Stimulated activated CD4-positive, alpha-beta T cell treated with anti-CD3 and anti-CD28 coated beads, Interleukin-1b, Interleukin-23, amount 100 ng/mL, for 1 hour (primary cell): ENCODE results near the gene RNASEL.
A peak's percentile ranks its signal among the peaks of the same experiment; 100 is the strongest.
"Not testable (repeated sequence)": the region's sequence is repeated elsewhere in the genome, so short reads cannot be mapped to it uniquely, and the experiment has no call there.

Experiments used
- DNase-seq, 2 donors: peaks; one replicate each; pipeline ENCODE4 v3.0.0-alpha.2; 2020; ENCODE audit warnings: low read depth in 2 of 2

RNASEL gene, protein sequence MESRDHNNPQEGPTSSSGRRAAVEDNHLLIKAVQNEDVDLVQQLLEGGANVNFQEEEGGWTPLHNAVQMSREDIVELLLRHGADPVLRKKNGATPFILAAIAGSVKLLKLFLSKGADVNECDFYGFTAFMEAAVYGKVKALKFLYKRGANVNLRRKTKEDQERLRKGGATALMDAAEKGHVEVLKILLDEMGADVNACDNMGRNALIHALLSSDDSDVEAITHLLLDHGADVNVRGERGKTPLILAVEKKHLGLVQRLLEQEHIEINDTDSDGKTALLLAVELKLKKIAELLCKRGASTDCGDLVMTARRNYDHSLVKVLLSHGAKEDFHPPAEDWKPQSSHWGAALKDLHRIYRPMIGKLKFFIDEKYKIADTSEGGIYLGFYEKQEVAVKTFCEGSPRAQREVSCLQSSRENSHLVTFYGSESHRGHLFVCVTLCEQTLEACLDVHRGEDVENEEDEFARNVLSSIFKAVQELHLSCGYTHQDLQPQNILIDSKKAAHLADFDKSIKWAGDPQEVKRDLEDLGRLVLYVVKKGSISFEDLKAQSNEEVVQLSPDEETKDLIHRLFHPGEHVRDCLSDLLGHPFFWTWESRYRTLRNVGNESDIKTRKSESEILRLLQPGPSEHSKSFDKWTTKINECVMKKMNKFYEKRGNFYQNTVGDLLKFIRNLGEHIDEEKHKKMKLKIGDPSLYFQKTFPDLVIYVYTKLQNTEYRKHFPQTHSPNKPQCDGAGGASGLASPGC

DNA sequence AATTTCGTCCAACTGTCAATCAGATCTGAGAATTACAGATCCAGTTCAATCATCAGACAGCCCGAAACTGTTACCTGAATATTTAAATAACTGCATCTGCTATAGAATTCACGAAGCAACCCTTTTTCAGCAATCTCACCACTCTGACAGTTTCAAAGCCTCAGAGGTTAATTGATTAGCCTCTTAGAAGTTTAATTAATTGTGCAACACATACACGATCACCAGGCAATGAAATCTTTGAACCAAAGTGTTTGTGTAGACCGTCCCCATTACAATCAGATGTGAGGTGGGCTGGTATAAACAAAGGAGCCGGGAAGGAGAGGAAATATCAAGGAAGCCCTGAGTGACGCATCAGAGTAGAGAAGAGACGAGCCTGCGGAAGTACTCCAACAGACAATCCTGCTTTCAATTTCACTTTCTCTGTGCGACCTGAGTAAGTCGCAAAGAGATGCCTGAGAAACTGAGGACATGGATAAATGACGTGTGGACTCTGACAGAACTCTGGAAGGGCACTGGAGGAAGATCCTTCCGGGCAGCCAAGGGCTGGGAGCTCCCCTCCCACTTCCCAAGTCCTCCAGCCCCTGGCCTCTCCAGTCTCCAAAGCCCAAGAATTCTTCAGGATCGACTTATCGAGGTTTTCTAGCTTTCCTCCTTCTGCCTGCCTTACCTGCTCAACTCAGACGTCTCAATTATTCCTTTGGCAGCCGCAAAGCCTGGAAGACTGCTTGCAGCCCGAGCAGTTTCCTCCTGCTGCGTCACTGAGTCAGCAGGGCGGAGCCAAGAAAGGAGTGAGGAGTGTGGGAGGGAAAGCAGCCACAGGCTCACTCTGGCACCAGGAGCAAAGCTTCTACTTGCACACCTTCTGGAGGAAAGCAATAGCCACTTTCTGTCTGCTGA is at the start of gene RNASEL:
Gene RNASEL, minus strand, starts transcription at position 757 of the 897 bp plus-strand sequence. CDS start 2,450 bp downstream, outside the sequence.
- no peak for DNase-seq

GRCh38 chr1:182637769-182638168 is 48.7 kb upstream of the RNASEL start:
- DNase-seq, result no peak

DNA sequence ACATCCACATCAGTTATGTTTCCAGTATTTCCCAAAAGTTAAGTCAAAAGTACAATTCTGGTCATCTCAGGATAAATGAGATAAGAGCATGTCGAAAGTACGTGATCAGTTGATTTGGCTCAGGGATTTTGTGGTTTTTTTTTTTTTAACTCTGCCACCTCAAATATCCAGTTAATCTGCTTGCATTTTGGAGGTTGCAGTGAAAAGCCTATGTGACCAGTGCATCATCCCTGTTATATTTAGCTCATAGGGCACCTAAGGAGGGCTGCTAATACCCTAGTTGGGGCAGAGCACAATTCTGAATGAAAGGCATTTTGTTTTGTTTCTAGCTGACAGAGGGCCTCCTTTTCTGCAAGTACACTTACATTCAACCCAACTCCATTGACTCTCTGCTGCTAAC is 46.8 kb upstream of the RNASEL start:
- no peak for DNase-seq

GRCh38 chr1:182634306-182635072 is 45.4 kb upstream of the RNASEL start:
- no peak for DNase-seq

DNA sequence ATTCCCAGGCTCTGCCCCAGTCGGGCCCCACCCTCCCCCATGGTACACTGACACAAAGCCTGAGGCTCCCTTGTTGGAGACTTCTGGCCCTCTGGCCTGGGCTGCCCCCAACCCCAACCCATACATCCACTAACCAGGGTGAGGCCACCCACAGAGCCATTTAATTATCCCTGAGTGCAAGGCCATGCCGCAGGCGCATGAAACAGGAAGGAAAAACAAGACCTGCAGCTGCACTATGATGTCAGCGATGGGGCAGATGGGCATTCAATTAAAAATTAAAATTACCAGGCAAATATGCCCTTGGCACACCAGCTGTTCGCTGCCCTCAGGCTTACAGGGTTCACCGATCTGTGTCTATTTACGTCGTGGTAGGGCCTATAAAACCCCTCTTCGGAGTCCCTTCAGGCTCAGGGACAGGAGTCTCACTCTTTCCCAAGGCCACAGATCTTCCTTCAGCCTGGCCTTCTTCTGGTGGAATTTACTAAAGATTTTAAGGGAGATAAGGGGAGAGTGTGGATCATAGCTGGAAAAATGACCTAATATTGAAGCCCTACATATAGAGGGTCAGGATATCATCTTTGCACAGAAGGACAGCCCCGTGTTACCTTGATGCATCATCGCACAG is 44.7 kb upstream of the RNASEL start:
- no peak for DNase-seq

DNA sequence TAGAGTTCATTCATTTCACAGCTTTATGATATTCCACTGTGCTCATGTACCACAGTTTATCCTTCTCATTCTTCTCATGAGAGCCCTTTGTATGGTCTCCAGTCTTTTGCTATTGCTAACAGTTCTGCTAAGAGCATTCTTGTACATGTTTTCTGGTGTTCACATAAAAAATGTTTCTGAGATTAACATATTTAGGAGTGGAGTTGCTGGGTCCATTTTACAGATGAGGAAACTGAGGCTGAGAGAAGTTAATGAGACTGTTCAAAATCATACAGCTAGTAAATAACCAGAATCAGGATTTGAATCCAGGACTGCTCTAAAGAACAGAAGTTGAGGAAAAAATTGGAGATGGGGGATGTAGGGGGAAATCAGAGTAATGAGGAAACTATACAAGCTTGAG is 44.0 kb upstream of the RNASEL start:
- no peak for DNase-seq

GRCh38 chr1:182632441-182632857 is 43.4 kb upstream of the RNASEL start:
- DNase-seq, result not testable (repeated sequence)

DNA sequence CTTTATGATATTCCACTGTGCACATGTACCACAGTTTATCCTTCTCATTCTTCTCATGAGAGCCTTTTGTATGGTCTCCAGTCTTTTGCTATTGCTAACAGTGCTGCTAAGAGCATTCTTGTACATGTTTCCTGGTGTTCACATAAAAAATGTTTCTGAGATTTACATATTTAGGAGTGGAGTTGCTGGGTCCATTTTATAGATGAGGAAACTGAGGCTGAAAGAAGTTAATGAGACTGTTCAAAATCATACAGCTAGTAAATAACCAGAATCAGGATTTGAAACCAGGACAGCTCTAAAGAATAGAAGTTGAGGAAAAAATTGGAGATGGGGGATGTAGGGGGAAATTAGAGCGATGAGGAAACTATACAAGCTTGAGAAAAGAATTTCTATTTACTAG is 42.9 kb upstream of the RNASEL start:
- DNase-seq, result no peak

DNA sequence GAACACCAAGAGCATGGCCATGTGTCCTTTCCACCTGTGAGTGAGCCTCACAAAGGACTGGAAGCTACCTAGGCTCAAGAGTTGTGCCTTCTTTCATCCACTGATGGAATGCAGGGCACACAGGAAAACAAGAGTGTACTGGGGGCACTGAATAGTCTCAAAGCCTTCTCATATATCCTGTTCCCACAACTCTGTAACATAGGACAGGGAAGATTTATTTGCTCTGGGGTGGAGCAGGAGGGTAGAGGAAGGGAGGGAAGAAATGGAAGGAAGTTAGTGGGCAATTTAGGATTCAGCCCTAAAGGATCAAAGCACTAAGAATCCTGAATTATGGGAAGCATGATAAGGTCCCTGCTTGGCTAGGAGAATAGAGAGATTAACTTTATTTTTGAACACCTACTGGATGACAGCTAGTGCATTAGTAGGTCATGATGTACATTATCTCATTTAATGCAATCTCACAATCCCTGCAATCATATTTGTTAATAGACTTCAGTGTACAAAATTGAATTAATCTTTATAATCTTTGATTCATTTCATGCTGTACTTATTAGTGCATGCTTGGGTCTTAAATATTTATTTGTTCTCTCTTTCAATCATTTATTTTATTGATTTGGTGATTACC is 42.1 kb upstream of the RNASEL start:
- no peak for DNase-seq

- DNase-seq, result no peak
These were observed 41.5 kb upstream of the RNASEL start for GRCh38 chr1:182630586-182630985.

- peak in 1 of 2 donors; percentile 27 for DNase-seq
These were observed 40.5 kb upstream of the RNASEL start for GRCh38 chr1:182629499-182630096.

- no peak for DNase-seq
These were observed 40.0 kb upstream of the RNASEL start for GRCh38 chr1:182629080-182629479.

GRCh38 chr1:182628657-182629056 is 39.6 kb upstream of the RNASEL start:
- DNase-seq, result no peak

DNA sequence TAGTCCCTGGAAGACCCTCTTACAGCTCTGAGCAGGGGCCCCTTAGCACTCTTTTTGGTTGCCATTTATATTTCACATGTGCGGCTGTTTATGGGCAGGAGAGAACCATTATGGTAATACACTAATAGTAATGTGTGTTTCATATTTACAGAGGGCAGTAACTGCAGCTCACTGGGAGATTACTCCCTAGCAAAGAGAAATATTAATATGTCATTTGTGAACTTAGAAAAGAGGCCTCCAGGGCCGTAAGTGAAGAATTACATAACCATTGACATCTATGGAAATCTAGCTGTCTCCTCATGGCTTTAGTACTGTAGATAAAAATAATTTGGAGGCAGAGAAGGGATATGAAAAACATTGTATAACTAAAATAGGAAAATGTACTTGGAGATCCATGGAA is 38.6 kb upstream of the RNASEL start:
- DNase-seq, result no peak

DNA sequence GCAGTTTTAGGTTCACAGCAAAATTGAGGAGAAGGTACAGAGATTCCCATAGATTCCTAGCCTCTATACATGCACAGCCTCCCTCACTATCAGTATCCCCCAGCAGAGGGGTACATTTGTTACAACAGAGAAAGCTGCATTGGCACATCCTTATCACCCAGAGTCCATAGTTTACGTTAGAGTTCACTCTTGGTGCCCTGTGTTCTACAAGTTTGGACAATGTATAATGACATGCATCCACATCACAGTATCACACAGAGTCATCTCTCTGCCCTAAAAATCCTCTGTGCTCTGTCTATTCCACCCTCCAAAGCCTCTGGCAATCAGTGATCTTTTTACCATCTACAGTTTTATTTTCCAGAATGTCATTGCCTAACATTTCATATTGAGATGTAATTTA is 37.5 kb upstream of the RNASEL start:
- no peak for DNase-seq

DNA sequence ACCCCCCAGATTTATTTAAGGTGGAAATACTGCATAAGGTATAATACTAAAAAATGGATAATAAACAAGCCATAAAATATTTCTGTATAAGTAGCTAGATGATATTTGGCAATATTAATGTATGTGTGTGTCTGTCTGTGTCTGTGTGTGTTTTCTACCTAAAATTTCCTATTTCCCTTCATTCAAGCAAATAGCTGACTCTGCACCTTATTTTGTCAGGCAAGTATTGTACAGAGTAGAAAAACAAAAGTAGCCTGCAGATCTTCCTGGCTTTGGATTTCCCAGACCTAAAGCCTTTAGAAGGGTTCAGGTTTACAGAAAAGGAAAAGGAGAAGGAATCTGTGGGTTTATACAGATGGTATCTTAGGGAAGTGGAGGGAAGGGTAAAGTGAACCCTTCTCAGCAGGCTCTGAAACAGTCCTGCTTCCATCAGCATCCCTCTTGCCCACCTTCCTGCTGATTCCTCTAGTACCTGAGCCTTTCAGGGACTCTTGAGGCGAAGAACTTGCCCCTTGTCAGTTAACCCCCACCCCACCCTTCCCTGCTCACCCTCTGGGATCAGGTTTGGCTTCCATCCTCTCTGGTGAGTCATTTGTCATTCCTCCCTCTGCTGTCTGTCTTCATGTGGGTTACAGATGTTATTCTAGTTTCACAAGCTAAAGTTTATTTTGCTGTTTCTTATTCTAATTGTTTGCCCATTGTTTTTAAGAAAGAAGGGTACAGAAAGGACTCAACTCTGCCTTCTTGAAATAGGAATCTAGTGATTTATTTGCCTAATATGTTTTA is 36.9 kb upstream of the RNASEL start:
- DNase-seq, result no peak

- no peak for DNase-seq
These were observed 36.0 kb upstream of the RNASEL start for GRCh38 chr1:182625024-182625423.

GRCh38 chr1:182624577-182624976 is 35.5 kb upstream of the RNASEL start:
- DNase-seq, result no peak

- DNase-seq, result no peak
These were observed 34.0 kb upstream of the RNASEL start for GRCh38 chr1:182622901-182623528.
